ENCODE data around the gene HADHA. TPM values are rescaled to one million over a fixed set of nuclear protein-coding genes. Genes with fewer than 3 reads are reported as not detected.
"Not testable (repeated sequence)": the region's sequence is repeated elsewhere in the genome, so short reads cannot be mapped to it uniquely, and the experiment has no call there.

Gene HADHA
- total RNA-seq, 1 donor from 2014 or later = 208 TPM

GRCh38 chr2:26172871-26173775, 71.3 kb downstream of the HADHA start, which contains the start of gene GAREM2:
Gene GAREM2, plus strand, starts transcription at chr2:26173088. Its CDS starts 133 bp downstream, at chr2:26173221.
- DNase-seq = no peak

- DNase-seq = no peak
These were observed 72.1 kb downstream of the HADHA start for GRCh38 chr2:26172189-26172870.

- DNase-seq = no peak
These were observed 73.6 kb downstream of the HADHA start for GRCh38 chr2:26170795-26171194.

GRCh38 chr2:26169681-26170414, 74.6 kb downstream of the HADHA start:
- no peak for DNase-seq

GRCh38 chr2:26169226-26169625, 75.2 kb downstream of the HADHA start:
- no peak for DNase-seq

- no peak for DNase-seq
These were observed 75.6 kb downstream of the HADHA start for GRCh38 chr2:26168785-26169184.

GRCh38 chr2:26166541-26166940, 77.9 kb downstream of the HADHA start:
- DNase-seq = not testable (repeated sequence)

- DNase-seq = no peak
These were observed 79.0 kb downstream of the HADHA start for GRCh38 chr2:26165403-26165802.

- no peak for DNase-seq
These were observed 79.7 kb downstream of the HADHA start for GRCh38 chr2:26164641-26165211.

GRCh38 chr2:26164231-26164630, 80.2 kb downstream of the HADHA start:
- DNase-seq = no peak

- no peak for DNase-seq
These were observed 81.5 kb downstream of the HADHA start for GRCh38 chr2:26162963-26163362.

- no peak for DNase-seq
These were observed 82.5 kb downstream of the HADHA start for GRCh38 chr2:26161926-26162325.

- DNase-seq = no peak
These were observed 86.9 kb downstream of the HADHA start for GRCh38 chr2:26157580-26157979.

GRCh38 chr2:26150243-26150642, 94.2 kb downstream of the HADHA start:
- DNase-seq = no peak

- peak; percentile 24 for DNase-seq
These were observed 95.9 kb downstream of the HADHA start for GRCh38 chr2:26148501-26148900.

GRCh38 chr2:26144953-26145680, 99.3 kb downstream of the HADHA start:
- DNase-seq = peak; percentile 73

- no peak for DNase-seq
These were observed 100.4 kb downstream of the HADHA start for GRCh38 chr2:26144031-26144430.

GRCh38 chr2:26141145-26141769, 103.2 kb downstream of the HADHA start:
- no peak for DNase-seq
